Memory B cell (primary cell): ENCODE data around the gene KCTD2.
A peak's percentile ranks its signal among the peaks of the same experiment; 100 is the strongest.
"Not testable (repeated sequence)": the region's sequence is repeated elsewhere in the genome, so short reads cannot be mapped to it uniquely, and the experiment has no call there.

Experiments used
- ATAC-seq: fragments of 150-1000 bp; cut with Tn5 transposase; 2 replicates; pipeline ENCODE4 v1.10.0; 2021; ENCODE audit warnings: low read depth, mild to moderate bottlenecking, moderate library complexity
- DNase-seq, 2 donors: peaks; one replicate each; pipeline ENCODE4 v3.0.0; 2022; ENCODE audit warnings: low spot score in 2 of 2
- H3K27ac Mint-ChIP-seq: one replicate; pipeline ENCODE4 v1.8.0; 2022; ENCODE audit warnings: mild to moderate bottlenecking, moderate library complexity, mixed read lengths
- H3K27me3 Mint-ChIP-seq: one replicate; pipeline ENCODE4 v1.8.0; 2022; ENCODE audit warnings: mixed read lengths
- H3K36me3 Mint-ChIP-seq: one replicate; pipeline ENCODE4 v1.8.0; 2022; ENCODE audit warnings: mild to moderate bottlenecking, mixed read lengths
- H3K4me1 Mint-ChIP-seq: one replicate; pipeline ENCODE4 v1.8.0; 2022; ENCODE audit warnings: mixed read lengths
- H3K4me3 Mint-ChIP-seq: one replicate; pipeline ENCODE4 v1.8.0; 2022; ENCODE audit warnings: mild to moderate bottlenecking, moderate library complexity, mixed read lengths
- H3K9me3 Mint-ChIP-seq: one replicate; pipeline ENCODE4 v1.8.0; 2022; ENCODE audit warnings: mixed read lengths

The KCTD2 gene

DNA sequence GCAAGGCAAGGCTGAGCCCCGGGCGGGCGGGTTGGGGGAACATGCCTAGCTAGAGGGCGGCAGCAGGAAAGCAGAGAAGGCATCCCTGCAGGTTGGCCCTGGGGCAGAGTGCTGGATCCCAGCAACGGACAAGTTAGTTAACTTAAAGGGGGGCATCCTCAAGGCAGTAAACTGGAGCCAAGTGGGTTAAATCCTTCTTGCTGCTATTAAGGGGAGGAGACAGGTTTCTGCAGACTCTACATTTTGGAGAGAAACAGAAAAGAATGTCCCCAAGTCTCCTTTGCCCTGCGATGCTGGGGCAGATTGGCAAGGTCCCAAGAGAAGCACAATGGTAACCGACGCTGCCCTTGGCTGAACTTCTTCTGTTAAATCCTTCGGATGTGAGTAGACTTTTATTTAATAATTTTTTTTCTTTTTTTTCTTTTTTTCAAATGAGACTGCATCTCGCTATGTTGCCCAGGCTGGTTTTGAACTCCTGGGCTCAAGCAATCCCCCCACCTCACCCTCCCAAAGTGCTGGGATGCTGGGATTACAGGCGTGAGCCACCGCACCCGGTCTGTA, 14.2 kb upstream of the KCTD2 start:
- Mint-ChIP-seq H3K9me3 (peaks cover 3% of the 10 kb centered on the region), H3K27ac (peak overlapping the region; percentile 58), H3K36me3 (no peaks in the 10 kb centered on the region), H3K4me1 (peaks cover 26% of the 10 kb centered on the region), H3K27me3 (no peaks in the 10 kb centered on the region), H3K4me3 (peak overlapping the region; percentile 94)
- DNase-seq (no peak), ATAC-seq (peak; percentile 5)

DNA sequence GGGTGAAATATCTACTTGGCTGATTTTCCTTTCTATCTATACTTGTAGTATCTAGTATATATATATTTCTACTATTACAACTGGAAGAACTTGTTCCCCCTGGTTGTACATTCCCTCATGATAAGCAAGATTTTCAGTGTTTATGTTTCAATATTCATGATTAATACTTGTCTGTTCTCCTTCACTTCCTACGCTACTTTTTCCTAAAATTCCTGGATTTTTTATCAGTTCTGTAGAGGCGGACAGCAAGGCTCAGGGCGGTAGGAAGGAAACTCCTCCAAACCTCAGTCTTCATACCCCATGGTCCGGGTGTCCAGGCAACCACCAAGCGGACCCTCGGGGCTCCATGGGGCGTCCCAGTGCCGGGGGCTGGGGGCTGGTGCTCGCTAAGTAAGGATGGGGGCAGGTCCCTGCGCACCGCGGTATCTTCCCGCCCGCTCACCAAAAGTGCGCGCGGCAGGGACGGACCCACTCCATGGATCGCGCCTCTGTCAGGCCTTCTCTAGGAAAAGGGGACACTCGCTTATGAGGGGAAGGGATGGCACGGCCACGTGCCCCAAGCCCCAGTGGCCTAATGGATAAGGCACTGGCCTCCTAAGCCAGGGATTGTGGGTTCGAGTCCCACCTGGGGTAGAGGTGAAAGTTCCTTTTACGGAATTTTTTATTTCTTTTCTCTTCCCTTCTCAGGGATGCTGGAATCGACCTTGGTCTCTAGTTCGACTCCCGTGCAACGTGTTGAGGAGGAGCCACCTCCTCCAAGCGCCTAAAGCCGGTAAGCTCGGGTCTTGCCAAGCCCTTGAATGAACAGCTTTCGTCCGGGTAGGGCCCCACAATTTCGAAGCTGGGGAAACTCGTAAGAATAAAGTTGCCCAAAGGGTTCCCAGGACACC, 13.4 kb upstream of the KCTD2 start:
- peaks cover 26% of the 10 kb centered on the region for H3K4me1 Mint-ChIP-seq

DNA sequence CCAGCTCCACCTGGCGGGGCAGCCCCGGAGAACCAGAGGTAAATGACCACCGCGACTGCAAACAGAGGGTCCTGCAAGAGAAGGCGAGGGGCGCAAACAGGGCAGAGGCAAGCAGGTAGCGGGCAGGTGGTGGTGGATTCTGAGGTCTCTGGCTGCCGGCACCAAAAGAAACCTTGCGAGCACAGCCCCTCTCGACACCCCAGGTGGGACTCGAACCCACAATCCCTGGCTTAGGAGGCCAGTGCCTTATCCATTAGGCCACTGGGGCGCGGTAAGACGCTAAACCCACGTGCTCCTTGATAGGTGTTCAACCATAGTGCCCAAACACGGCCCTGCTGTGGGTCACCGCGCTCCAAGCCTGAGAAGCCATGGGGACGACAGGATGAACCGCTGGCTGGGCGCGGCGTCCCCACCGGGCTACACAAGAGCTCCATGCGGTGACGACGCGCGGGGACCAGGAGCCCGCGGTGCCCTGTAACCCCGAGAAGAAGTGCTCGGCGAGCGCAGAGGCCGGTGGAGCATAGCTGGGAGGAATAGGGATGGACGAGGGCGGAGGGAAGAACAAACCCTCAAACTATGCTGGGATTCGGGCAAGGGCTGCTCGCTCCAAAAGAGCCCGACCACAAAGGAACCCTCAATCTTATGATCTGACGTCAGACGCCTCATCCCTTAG, 12.7 kb upstream of the KCTD2 start:
- H3K4me3 Mint-ChIP-seq = peak overlapping the region; percentile 94
- peak overlapping the region; percentile 97 for H3K27ac Mint-ChIP-seq
- H3K27me3 Mint-ChIP-seq = no peaks in the 10 kb centered on the region
- peak; percentile 54 to 79 for DNase-seq
- H3K4me1 Mint-ChIP-seq = peaks cover 26% of the 10 kb centered on the region
- H3K36me3 Mint-ChIP-seq = peaks cover 3% of the 10 kb centered on the region
- peak; percentile 65 for ATAC-seq
- H3K9me3 Mint-ChIP-seq = peaks cover 3% of the 10 kb centered on the region

More for the DNA sequence above, 13.4 kb upstream of the KCTD2 start:
- H3K9me3 Mint-ChIP-seq = peaks cover 3% of the 10 kb centered on the region
- H3K4me3 Mint-ChIP-seq = peak overlapping the region; percentile 94
- no peaks in the 10 kb centered on the region for H3K36me3 Mint-ChIP-seq
- ATAC-seq = peak; percentile 40
- H3K27me3 Mint-ChIP-seq = no peaks in the 10 kb centered on the region
- peak; percentile 71 to 89 for DNase-seq
- H3K27ac Mint-ChIP-seq = peak overlapping the region; percentile 97

DNA sequence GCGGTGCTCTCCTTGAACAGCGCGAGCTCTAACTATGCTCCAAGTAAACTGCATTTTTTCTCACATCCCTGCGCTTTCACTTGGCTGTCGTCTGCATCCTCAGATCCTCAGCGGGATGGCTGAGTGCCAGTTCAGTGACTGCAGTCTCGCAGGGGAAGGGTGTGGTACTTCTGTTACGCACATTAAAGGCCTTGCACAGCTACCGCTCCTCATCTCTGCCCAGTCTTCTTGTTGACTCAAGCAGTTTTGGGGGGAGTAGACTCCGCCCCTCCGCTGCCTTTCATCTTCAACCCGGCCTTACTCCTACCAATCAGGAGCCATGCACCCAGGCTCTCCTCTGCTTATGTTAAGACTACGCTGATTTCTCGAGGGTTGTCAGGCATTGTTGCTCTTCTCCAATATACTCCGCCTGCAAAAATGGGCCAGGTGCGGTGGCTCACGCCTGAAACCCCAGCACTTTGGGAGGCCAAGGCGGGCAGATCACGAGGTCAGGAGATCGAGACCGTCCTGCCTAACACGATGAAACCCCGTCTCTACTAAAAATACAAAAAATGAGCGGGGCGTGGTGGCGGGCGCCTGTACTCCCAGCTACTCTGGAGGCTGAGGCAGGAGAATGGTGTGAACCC, 10.3 kb upstream of the KCTD2 start:
- ATAC-seq = no peak
- H3K4me1 Mint-ChIP-seq = peaks cover 26% of the 10 kb centered on the region

DNA sequence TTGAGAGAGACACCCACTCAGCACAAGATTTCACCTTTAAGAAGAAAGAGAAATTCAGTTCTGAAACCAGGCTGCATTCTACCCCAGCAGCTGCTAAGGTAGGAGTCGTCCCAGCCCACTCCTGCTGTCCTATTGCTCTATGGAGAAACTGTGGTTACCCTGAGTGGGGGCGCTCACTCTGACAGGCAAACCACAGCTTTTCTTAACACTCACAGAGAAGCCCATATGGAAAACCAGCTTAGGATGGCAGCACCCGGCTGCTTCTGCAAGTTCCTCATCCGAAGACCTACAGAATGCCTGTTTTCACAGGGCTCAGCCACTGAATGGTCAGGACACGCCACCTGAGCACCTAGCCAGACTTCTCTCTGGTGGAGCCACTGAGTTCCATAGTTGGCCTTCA, 7.8 kb upstream of the KCTD2 start:
- Mint-ChIP-seq H3K4me1 (peaks cover 7% of the 10 kb centered on the region), H3K36me3 (peaks cover 18% of the 10 kb centered on the region), H3K9me3 (no peaks in the 10 kb centered on the region), H3K27ac (no peak overlapping the region), H3K4me3 (no peak overlapping the region), H3K27me3 (no peaks in the 10 kb centered on the region)
- ATAC-seq = no peak
- DNase-seq = no peak

More for the DNA sequence above, 10.3 kb upstream of the KCTD2 start:
- H3K27me3 Mint-ChIP-seq = no peaks in the 10 kb centered on the region
- H3K27ac Mint-ChIP-seq = no peak overlapping the region
- H3K4me3 Mint-ChIP-seq = no peak overlapping the region
- H3K9me3 Mint-ChIP-seq = no peaks in the 10 kb centered on the region
- DNase-seq = no peak
- peaks cover 15% of the 10 kb centered on the region for H3K36me3 Mint-ChIP-seq

GRCh38 chr17:75041656-75042280, 5.3 kb upstream of the KCTD2 start:
- no peak overlapping the region for H3K27ac Mint-ChIP-seq
- H3K4me3 Mint-ChIP-seq = no peak overlapping the region
- no peaks in the 10 kb centered on the region for H3K27me3 Mint-ChIP-seq
- H3K9me3 Mint-ChIP-seq = no peaks in the 10 kb centered on the region
- ATAC-seq = no peak
- no peak for DNase-seq
- peaks cover 10% of the 10 kb centered on the region for H3K4me1 Mint-ChIP-seq
- H3K36me3 Mint-ChIP-seq = peaks cover 18% of the 10 kb centered on the region

DNA sequence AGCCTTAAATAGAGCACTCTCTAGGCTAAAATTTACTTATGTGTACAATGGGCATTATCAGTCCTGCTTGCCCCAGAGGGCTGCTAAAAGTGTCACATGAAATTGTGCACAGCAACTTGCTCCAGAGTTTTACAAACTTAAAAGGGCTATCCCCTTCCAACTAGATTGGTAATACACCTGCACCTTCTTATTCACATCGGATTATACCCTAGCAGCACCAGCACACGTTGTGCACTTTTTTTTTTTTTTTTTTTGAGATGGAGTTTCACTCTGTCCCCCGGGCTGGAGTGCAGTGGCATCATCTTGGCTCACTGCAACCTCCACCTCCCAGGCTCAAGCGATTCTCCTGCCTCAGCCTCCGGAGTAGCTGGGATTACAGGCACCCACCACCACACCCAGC, 3.2 kb upstream of the KCTD2 start:
- not testable (repeated sequence) for H3K27ac Mint-ChIP-seq, DNase-seq, ATAC-seq, H3K27me3 Mint-ChIP-seq, H3K4me3 Mint-ChIP-seq, H3K9me3 Mint-ChIP-seq
- Mint-ChIP-seq H3K36me3 (peaks cover 17% of the 10 kb centered on the region), H3K4me1 (peaks cover 19% of the 10 kb centered on the region)

- H3K9me3 Mint-ChIP-seq = no peaks in the 10 kb centered on the region
- H3K36me3 Mint-ChIP-seq = peaks cover 13% of the 10 kb centered on the region
- H3K27ac Mint-ChIP-seq = no peak overlapping the region
- no peaks in the 10 kb centered on the region for H3K27me3 Mint-ChIP-seq
- ATAC-seq (no peak), DNase-seq (no peak)
- peak overlapping the region; percentile 7 for H3K4me3 Mint-ChIP-seq
- peaks cover 19% of the 10 kb centered on the region for H3K4me1 Mint-ChIP-seq
Observed at GRCh38 chr17:75044716-75045115, 2.3 kb upstream of the KCTD2 start.

GRCh38 chr17:75045946-75046406, 1.0 kb upstream of the KCTD2 start:
- H3K27me3 Mint-ChIP-seq = not testable (repeated sequence)

GRCh38 chr17:75047398-75048098, 523 bp downstream of the KCTD2 start:
- Mint-ChIP-seq H3K9me3 (no peaks in the 10 kb centered on the region), H3K36me3 (peaks cover 4% of the 10 kb centered on the region), H3K4me3 (peak overlapping the region; percentile 96), H3K4me1 (peaks cover 19% of the 10 kb centered on the region), H3K27me3 (no peaks in the 10 kb centered on the region), H3K27ac (peak overlapping the region; percentile 94)
- ATAC-seq = peak; percentile 1
- DNase-seq = no peak

More at GRCh38 chr17:75045946-75046406, 1.0 kb upstream of the KCTD2 start:
- H3K27ac Mint-ChIP-seq = peak overlapping the region; percentile 94
- H3K4me3 Mint-ChIP-seq = peak overlapping the region; percentile 99
- not testable (repeated sequence) for H3K36me3 Mint-ChIP-seq, DNase-seq, ATAC-seq, H3K9me3 Mint-ChIP-seq
- H3K4me1 Mint-ChIP-seq = peaks cover 19% of the 10 kb centered on the region

GRCh38 chr17:75048249-75048878, 1.3 kb downstream of the KCTD2 start:
- Mint-ChIP-seq H3K4me3 (peak overlapping the region; percentile 96), H3K36me3 (peaks cover 8% of the 10 kb centered on the region), H3K9me3 (no peaks in the 10 kb centered on the region), H3K27me3 (no peaks in the 10 kb centered on the region), H3K4me1 (peaks cover 22% of the 10 kb centered on the region), H3K27ac (peak overlapping the region; percentile 94)
- no peak for DNase-seq
- no peak for ATAC-seq

- ATAC-seq = no peak
- H3K4me1 Mint-ChIP-seq = peaks cover 22% of the 10 kb centered on the region
- DNase-seq = no peak
- H3K27me3 Mint-ChIP-seq = no peaks in the 10 kb centered on the region
- no peak overlapping the region for H3K27ac Mint-ChIP-seq
- H3K36me3 Mint-ChIP-seq = peaks cover 8% of the 10 kb centered on the region
- H3K9me3 Mint-ChIP-seq = no peaks in the 10 kb centered on the region
- no peak overlapping the region for H3K4me3 Mint-ChIP-seq
Observed at GRCh38 chr17:75049057-75049456, 2.0 kb downstream of the KCTD2 start.
